HG03565 (cell line): ENCODE measurements around the gene PPTC7.
"Not testable (repeated sequence)": the region's sequence is repeated elsewhere in the genome, so short reads cannot be mapped to it uniquely, and the experiment has no call there.

ENCODE experiments used
- ATAC-seq: cut with Tn5 transposase; IDR thresholded peaks from one replicate; pipeline ENCODE4 v1.9.1; 2021; ENCODE audit warnings: mild to moderate bottlenecking, moderate library complexity; ENCODE audit not compliant: unreplicated experiment

PPTC7 gene

DNA sequence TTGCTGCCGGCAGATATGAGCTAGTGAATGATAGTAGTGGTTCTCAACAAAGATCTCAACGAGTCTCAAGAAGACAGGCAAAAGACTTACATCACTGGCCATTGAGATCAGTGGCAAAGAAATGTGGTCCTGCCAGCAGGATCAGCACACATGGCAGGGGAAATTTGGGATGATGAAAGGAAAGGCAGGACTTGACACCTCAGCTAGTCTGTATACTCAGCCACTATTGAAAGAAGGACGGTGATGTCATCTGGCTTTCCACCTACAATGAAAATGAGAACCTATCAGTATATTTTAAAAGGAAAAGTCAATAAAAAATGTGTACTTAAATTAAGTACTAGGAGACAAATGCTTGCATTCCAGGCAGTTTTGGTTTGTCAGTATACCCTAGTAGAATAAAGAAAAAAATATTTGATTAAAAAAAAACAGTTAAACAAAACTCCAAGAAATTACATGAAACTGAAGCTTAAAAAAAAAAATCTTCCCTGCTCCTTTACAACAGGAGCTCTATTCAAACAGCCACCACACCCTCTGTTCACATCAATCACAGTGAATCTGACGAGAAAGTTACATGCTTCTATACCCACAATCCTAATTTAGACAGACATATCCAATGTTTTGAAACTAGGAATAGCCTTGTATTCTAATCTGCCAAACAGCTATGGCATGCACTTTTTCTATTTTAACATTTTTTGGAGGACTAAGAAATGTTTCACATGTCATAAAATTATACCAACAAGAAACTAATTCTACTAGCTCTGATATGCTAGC, 46.1 kb downstream of the PPTC7 start:
- no peak for ATAC-seq

DNA sequence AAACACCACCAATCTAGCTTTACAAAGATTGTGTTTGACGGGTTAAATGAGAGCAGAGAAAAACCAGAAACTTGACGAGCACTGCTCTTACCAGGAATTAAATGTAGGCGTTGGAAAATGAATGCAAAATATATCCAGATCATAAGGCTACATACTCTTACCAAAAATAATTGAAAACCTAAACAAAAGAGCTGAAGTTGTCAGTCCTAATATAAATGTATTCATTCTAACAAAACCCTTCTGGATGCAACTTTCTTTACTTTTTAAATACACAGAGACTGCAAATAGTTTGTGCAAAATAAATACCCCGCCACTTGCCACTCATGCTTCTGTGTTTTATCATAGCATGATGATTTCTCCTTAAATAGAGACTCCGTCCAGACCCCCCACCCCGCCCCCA, 48.3 kb downstream of the PPTC7 start:
- no peak for ATAC-seq

DNA sequence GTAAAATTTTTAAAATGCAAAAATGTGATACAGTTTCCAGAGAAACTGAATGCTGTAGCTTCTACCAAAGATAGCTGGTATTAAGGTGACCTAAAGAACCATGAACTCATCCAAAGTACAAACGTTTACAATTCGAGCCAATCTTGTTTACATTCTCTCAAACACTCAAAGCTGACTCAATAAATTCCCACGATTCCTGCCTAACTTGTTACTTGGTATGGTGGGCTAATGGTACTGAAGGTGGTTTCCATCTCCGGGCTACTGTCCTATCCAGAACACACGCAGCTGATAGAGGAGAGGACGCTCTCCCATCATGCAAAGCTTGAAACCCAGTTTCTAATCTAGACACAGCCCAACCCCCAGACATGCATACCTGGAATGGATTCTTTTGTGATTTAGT, 49.5 kb downstream of the PPTC7 start:
- ATAC-seq = no peak

DNA sequence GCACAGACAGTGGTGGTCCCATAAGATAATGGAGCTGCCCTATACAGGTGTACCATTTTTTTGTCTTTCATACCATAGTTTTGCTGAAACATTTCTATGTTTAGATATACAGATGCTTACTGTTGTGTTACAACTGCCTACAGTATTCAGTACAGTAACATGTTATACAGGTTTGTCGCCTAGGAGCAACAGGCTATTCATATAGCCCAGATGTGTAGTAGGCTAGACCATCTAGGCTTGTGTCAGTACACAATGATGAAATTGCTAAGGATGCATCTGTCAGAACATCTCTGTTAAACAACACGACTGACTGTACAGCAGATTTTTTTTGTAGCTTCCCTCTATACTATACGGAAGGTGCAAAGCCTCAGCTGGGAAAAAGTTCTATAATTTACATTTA, 50.5 kb downstream of the PPTC7 start:
- ATAC-seq = no peak

DNA sequence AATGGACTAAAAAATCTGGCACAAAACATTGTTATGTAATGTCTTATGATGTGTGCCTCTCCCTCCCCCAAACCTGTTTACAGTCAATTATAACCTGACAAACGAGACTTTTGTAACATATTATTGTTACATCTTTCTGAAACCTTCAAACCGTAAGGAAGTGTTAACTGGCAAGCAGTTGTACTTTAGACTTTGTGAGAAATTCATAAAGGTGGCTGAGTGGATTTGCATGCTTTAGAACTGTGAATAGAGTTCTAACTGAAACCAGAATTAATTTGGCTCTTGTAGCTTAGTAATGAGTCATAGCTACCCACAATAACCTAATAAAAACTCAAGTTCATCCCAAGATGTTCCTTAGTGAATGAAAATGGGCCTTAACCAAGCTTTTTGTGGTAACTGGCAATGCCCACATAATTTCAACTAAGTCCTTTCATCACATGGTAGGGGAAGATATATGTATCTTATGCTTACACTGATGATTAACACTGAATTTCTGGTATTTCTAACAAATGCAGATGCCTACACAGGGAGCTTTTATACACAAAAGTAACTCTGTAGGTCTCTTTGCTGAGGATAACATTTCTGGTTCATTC, 51.3 kb downstream of the PPTC7 start:
- peak; percentile 74 for ATAC-seq

DNA sequence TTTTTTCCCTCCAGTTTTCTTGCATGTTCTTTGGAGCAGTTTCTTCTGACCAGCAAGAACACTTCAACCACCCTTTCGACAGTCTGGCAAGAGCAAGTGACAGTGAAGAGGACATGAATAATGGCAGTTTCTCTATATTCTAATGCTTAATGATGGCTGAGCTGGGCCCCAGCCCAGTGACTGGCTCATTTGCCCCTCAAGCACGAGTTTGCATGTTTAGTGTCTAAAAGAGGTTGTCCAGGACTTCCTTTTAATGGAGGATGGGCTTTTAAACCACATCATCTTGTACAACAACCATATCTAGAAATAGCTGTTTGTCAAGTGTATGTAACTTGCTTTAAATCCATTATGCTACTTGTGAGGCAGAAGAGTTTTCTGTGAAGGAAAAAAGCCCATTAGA, 52.6 kb downstream of the PPTC7 start:
- no peak for ATAC-seq

DNA sequence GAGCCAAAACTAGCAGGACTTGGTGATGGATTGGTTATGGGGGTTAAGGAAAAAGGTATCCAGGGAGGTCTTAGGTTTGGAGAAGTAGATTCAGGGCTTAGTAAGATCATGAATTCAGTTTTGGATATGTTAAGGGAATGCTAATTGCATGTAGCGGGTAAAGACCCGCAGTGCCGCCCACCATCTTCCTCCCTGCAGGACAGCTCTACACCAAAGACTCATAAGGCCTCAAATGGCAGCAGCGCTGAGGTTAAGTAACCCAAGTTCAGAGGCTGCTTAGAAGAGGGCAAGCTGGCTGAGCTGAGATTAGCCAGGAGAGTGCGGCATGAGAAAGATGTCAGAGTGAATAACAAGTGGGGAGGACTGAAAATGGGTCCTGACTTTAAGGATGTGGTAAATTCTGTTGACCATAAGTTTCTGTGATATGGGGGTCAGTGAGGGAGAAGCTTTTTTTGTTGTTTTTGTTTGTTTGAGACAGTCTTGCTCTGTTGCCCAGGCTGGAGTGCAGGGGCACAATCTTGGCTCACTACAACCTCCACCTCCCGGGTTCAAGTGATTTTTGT, 54.8 kb downstream of the PPTC7 start:
- no peak for ATAC-seq

- ATAC-seq = not testable (repeated sequence)
Observed at GRCh38 chr12:110520876-110521712, 62.0 kb downstream of the PPTC7 start.

GRCh38 chr12:110518014-110518413, 65.1 kb downstream of the PPTC7 start:
- not testable (repeated sequence) for ATAC-seq

DNA sequence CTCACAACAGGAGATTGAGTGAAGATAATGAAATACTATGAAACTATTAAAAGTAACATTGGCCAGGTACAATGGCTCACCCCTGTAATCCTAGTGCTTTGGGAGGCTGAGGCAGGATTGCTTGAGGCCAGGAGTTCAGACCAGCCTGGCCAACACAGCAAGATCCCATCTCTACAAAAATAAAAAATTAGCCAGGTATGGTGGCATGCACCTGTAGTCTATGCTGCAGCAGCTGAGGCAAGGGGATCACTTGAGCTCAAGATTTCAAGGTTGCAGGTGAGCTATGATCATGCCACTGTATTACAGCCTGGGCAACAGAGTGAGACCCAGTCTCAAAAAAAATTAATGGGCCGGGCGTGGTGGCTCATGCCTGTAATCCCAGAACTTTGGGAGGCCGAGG, 66.1 kb downstream of the PPTC7 start:
- ATAC-seq = no peak

DNA sequence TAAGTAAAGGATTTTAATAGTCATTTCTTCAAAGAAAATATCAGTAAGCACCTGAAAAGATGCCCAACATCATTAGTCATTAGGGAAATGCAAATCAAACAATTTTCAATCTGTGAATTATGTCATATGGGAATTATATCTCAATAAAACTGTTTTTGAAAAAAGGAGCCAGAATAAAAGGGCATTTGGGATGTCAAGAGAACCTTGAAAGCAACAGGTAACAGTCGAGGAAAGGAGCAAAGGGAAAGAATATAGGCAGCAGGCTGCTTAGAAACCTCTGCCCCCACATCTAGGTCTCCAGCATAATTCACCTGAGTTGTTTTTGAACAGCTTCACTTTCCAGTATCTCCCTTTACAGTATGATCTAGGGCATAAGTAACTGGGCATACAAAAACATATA, 68.8 kb downstream of the PPTC7 start:
- ATAC-seq = no peak

GRCh38 chr12:110513842-110514241, 69.3 kb downstream of the PPTC7 start:
- no peak for ATAC-seq

GRCh38 chr12:110508071-110508586, 75.0 kb downstream of the PPTC7 start:
- ATAC-seq = no peak

DNA sequence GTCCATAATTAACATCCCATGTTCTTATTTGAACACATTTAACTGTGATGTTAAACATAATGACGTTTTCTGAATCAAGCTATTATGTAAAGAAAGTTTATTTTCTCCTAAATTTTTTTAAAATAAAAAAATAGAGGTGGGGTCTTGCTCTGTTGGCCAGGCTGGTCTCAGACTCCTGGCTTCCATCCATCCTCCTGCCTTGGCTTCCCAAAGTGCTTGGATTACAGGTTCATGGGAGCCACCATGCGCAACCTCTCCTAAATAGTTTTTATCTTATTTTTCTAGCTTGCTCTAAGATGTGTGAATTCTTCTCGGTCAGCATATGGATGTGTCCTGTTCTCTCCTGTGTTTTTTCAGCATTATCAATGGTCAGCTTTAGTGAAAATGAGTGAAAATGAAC, 77.8 kb downstream of the PPTC7 start:
- ATAC-seq = no peak

DNA sequence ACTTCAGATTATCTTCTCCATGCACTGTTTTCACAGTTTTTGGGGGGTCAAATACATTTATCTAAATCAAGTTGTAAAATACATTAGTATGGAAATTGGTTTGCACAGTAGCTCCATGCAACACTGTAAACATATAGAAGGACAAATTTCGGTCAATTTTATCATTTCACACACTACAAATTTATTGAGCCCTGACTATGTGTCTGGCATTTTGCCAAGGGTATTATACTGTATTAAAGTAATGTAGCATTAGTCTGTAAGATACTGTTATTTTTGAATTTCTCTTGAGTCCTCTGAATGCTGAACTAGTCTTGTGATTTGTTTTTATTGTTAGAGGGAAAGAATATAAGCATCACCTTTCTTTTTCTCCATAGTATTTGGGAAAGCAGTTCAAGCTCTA, 79.7 kb downstream of the PPTC7 start:
- ATAC-seq = no peak

GRCh38 chr12:110501752-110502738, 81.1 kb downstream of the PPTC7 start, which contains the start of the genes RAD9B and VPS29:
TSS of gene RAD9B (plus strand) at chr12:110502331. CDS start at chr12:110502338, 7 bp downstream.
TSS of gene VPS29 (minus strand) at chr12:110502111. CDS start at chr12:110502051, 60 bp downstream.
- peak; percentile 89 for ATAC-seq

DNA sequence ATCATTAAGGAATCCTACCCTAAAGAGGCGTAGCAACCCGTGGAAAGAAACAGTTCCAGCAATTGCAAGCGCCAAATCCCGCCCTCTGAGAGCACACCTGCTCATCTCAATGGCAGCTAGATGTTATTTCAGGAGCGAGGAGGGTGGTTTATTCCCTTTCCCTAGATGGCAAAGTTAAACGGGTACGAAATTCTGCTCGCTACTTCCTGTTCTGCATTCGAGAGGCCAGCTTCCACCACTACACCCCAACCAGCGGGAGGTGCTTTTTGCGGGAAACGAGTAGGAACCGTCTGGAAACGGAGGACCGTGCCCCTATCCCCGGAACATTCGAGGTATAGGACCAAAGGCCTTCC, 81.7 kb downstream of the PPTC7 start:
- peak; percentile 1 for ATAC-seq

DNA sequence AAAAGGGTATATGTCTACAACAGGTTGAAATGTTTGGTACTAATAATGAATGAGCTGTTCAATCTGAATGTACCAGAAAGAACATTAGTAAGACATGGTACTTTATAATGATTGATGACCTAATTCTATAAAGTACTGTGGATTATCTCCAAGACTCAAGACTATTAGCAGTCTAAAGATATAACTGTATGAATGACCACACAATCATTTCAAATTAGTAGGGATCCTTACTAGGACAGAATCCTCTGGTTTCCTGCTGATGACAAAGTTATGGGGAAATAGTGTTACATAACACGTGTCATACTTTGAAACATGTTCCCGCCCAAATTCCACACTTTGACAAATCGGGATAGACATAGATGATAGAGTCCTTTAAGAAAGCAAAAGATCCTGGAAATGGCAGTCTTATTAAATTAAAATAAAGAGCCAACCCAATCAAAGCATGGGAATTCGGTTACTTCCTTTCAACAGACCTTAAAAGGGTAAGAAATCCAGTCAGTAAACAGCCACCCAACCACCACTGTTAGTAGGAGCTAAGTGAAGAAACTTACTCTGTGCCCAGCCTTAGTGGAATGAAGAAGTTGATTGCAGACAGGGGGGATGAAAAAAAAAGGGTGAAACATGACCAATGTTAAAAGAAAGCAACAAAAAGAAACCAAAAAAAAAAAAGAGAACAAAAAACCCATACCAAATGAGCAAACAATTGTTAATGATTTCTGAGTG, 84.0 kb downstream of the PPTC7 start:
- ATAC-seq = no peak
